Upper lobe of right lung (tissue), 1 donor: Measurements from ENCODE around the gene OASL. TPM values are rescaled to one million over a fixed set of nuclear protein-coding genes. Genes with fewer than 3 reads are reported as not detected.

Experiments used
- ATAC-seq: fragments of 200-7000 bp; cut with Tn5 transposase; one replicate; pipeline ENCODE4 v1.9.1; 2020; ENCODE audit warnings: mild to moderate bottlenecking, moderate library complexity
- DNase-seq: peaks from one replicate; pipeline ENCODE4 v3.0.0-alpha.2; 2020
- H3K27ac ChIP-seq: fragments of 200-600 bp; one replicate; pipeline ENCODE4 v1.8.0; 2022
- H3K27me3 ChIP-seq: fragments of 200-600 bp; one replicate; pipeline ENCODE4 v1.8.0; 2022; ENCODE audit warnings: mild to moderate bottlenecking
- H3K36me3 ChIP-seq: fragments of 200-600 bp; one replicate; pipeline ENCODE4 v1.8.0; 2022
- H3K4me1 ChIP-seq: fragments of 200-600 bp; one replicate; pipeline ENCODE4 v1.8.0; 2022
- H3K4me3 ChIP-seq: fragments of 200-600 bp; one replicate; pipeline ENCODE4 v1.8.0; 2022; ENCODE audit warnings: mild to moderate bottlenecking
- H3K9me3 ChIP-seq: fragments of 200-600 bp; one replicate; pipeline ENCODE4 v1.8.0; 2022
- intact Hi-C: fragments of 100-400 bp; cut with DNase I; formaldehyde crosslinking; loops from one replicate; pipeline ENCODE4 v1.11.0; 2022
- total RNA-seq: library from RNA; stranded (reverse); fragmentation: NEBNext Ultra II Directional; extraction: Animal tissue kit (Norgen Biotek cat#: 25700); gene quantifications from one replicate; pipeline ENCODE4 v1.2.1, GENCODE V29; 2021
- TF ChIP-seq, protein P1 (sequence below): fragments of 200-600 bp; IDR thresholded peaks from one replicate; pipeline ENCODE4 v1.8.0; 2022; ENCODE audit warnings: antibody characterized with exemption
- donor health status: DM: no; HTN: yes; CAD: no; lungs with severe emphysema.

OASL gene
- total RNA-seq, 1 donor from 2014 or later = 12.7 TPM

DNA sequence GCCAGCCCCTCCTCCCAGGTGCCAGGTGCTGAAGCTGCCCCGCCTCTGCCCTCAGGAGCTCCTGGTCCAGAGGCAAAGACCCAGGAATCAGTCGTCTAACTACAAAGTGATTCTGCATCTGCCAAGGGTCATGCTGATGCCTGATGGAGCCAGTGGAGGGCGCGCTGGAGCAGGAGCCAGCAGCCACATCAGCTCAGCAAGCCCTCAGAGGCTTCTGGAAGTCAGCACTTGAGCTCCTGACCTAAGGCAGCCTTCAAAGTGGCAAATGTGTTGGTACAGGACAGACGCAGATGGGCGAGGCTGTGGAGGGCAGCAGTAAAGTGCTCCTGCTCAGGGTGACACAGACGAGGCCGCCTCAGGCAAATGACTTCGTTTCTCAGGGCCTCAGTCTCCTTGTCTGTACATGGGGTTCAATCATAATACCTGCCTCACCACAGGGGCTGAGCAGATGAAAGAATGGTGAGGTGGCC, 33.7 kb downstream of the OASL start:
- intact Hi-C loops = no loop called here
- Histone ChIP-seq H3K36me3 (peaks cover 69% of the 10 kb centered on the region), H3K4me3 (no peak overlapping the region), H3K9me3 (no peaks in the 10 kb centered on the region), H3K27me3 (no peaks in the 10 kb centered on the region), H3K4me1 (no peaks in the 10 kb centered on the region), H3K27ac (no peak overlapping the region)
- ATAC-seq = peak; percentile 66
- TF ChIP-seq, protein P1, sequence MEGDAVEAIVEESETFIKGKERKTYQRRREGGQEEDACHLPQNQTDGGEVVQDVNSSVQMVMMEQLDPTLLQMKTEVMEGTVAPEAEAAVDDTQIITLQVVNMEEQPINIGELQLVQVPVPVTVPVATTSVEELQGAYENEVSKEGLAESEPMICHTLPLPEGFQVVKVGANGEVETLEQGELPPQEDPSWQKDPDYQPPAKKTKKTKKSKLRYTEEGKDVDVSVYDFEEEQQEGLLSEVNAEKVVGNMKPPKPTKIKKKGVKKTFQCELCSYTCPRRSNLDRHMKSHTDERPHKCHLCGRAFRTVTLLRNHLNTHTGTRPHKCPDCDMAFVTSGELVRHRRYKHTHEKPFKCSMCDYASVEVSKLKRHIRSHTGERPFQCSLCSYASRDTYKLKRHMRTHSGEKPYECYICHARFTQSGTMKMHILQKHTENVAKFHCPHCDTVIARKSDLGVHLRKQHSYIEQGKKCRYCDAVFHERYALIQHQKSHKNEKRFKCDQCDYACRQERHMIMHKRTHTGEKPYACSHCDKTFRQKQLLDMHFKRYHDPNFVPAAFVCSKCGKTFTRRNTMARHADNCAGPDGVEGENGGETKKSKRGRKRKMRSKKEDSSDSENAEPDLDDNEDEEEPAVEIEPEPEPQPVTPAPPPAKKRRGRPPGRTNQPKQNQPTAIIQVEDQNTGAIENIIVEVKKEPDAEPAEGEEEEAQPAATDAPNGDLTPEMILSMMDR = peak; percentile 43
- no peak for DNase-seq

GRCh38 chr12:121004253-121004815, 34.7 kb downstream of the OASL start:
- TF ChIP-seq, protein P1 = no peak
- Histone ChIP-seq H3K4me1 (no peaks in the 10 kb centered on the region), H3K36me3 (peaks cover 58% of the 10 kb centered on the region), H3K9me3 (no peaks in the 10 kb centered on the region), H3K27me3 (no peaks in the 10 kb centered on the region), H3K4me3 (no peak overlapping the region), H3K27ac (no peak overlapping the region)
- ATAC-seq (no peak), DNase-seq (no peak)
- intact Hi-C loops = no loop called here

DNA sequence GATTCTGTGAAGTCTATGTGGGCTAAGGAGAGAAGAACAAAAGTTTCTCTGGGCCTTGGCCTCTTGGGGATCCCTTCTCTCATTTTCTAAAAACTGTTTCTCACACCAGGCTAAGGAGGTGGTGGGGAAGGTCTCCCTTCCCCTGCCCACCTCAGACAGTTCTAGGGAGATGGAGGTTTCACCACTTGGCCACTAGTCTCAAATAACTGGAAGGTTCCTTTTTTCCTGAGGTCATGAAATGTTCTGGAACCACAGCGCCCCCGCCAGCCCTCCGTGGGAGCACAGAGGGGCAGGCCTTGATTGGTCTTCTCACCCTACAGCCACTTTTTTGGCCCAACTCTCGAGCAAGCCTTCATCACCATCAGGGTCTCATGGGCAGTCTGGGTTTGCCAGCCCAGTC, 35.4 kb downstream of the OASL start:
- TF ChIP-seq, protein P1 = no peak
- ATAC-seq = no peak
- intact Hi-C loops = no loop called here
- peaks cover 51% of the 10 kb centered on the region for H3K36me3 ChIP-seq
- no peak for DNase-seq
- H3K9me3 ChIP-seq = no peaks in the 10 kb centered on the region
- no peaks in the 10 kb centered on the region for H3K27me3 ChIP-seq
- no peak overlapping the region for H3K27ac ChIP-seq
- H3K4me1 ChIP-seq = no peaks in the 10 kb centered on the region
- H3K4me3 ChIP-seq = no peak overlapping the region

- Histone ChIP-seq H3K4me3 (no peak overlapping the region), H3K27me3 (no peaks in the 10 kb centered on the region), H3K4me1 (no peaks in the 10 kb centered on the region), H3K27ac (no peak overlapping the region), H3K36me3 (peaks cover 36% of the 10 kb centered on the region), H3K9me3 (no peaks in the 10 kb centered on the region)
- no peak for ATAC-seq
- TF ChIP-seq, protein P1 = no peak
- DNase-seq = no peak
- intact Hi-C loops = no loop called here
Observed at GRCh38 chr12:121001841-121002483, 37.1 kb downstream of the OASL start.

- intact Hi-C loops = no loop called here
- Histone ChIP-seq H3K4me3 (no peak overlapping the region), H3K36me3 (peaks cover 32% of the 10 kb centered on the region), H3K27ac (no peak overlapping the region), H3K4me1 (no peaks in the 10 kb centered on the region), H3K9me3 (no peaks in the 10 kb centered on the region), H3K27me3 (no peaks in the 10 kb centered on the region)
- ATAC-seq = no peak
- TF ChIP-seq, protein P1 = no peak
- no peak for DNase-seq
Observed at GRCh38 chr12:121001060-121001459, 38.0 kb downstream of the OASL start.
